Midbrain (tissue), 1 donor: ENCODE measurements around the gene TPBGL.
"Not testable (repeated sequence)": the region's sequence is repeated elsewhere in the genome, so short reads cannot be mapped to it uniquely, and the experiment has no call there.

Source experiments
- DNase-seq: peaks from one replicate; lab custom pipeline; 2025; lab: John Stamatoyannopoulos, UW

Gene TPBGL

DNA sequence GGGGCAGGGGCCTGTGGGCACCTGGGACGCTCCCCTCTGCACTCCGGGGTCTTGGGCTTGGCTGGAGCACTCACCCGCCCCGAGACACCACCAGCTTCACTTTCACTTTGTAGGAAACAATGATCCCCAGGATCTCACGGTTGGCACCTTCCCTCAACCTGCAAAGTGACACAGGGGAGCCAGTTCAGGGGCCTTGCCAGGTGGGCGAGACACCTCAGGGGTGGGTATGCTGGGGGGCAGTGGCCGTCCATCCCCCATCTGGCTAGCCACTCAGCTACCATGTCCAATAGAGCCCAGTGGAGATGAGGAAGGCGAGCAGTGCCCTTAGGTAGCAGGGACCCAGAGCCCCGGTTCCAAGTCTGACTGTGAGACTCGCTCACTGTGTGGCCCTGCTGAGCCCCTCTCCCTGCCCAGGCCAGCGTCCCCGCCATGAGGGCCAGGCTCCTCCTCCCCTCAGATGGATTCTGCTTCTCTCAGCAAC, 32.3 kb downstream of the TPBGL start:
- no peak for DNase-seq

DNA sequence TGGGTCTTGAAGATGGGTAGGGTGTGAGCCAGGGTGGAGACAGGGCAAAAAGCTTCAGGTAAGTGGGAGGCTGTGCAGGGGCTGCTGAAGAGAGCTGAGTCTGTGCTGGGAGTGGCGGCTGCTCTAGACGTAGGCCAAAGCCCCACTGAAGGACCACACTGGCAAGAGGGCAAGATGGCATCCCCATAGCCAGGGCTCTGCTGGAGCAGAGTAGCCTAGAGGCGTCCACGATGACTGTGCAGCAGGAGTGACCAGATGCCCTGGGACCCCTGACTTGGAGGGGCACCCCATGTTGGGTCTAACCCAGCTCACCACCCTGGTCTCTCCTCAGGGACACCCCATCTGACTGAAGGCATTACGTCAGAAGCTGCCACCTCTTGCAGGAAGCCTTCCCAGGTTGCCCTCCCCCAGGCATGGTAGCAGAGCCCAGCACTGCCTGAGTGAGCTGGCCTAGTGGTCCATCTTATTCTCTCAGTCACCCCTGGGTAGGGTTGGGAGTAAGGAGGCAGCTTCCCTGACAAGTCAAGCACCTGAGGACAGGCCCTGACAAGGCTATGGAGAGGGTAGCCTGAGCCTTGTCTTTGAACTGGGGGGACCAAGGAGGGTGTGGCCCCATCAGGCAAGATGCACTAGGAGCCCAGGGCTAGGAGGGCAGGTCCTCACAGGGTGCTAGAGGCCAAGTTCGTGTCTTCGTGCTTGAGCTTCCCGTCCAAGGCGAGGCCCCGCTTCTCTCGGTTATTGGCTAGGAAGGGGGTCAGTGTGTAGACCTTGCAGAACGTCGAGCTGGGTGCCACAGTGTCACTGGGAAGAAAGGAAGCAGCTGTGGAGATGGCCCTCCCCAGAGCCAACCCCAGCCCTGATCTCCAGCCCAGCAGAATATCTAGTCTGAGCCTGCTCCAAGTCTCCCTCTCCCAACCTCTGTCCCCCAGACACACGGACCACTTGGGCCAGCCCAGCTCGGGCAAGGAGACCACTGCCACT, 33.1 kb downstream of the TPBGL start:
- no peak for DNase-seq

DNA sequence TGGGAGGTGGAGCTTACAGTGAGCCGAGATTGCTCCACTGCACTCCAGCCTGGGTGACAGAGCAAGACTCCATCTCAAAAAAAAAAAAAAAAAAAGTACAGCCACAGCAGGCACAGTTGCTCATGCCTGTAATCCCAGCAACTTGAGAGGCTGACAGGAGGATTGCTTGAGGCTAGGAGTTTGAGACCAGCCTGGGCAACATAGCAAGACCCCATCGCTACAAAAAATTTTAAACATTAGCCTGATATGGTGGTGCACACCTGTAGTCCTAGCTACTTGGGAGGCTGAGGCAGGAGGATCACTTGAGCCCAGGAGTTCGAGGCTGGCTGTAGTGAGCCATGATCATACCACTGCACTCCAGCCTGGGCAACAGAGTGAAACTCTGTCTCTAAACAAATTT, 34.1 kb downstream of the TPBGL start:
- not testable (repeated sequence) for DNase-seq

DNA sequence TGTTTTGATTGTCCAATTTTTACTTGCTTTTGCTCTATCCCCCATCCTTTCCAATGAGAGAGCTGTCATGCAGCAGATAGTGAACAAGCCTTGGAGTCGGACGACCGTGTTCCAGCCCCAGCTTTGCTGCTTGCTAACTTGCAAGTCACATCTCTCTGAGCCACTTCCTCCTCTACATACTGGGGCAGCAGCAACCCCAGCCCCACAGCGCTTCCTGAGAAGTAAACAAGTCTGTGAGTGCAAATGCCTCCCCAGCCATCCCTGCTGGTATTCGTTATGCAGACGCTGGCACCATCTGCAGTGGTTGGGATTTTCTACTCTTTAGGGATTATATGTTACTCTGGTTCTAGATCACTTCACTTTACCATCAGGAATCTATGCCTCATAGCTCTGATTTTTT, 35.0 kb downstream of the TPBGL start:
- peak; percentile 39 for DNase-seq

DNA sequence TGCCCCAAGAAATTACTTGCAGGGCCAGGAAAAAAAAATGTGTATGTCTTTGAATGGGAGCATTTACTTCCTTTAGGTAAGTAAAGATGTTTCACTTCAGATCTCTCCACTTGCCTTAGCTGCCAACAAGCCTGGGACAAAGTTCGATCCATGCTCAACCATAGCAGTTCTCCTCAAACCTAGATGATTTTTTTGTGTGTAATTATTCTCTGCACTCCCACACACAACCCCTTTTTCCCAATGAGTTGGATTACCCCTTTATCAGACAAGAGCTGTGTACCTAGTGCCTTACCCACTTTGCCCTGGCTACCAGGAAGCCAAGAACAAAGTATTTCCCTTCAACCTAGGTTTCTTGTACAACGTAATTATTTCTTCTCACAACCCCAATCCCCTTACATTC, 35.6 kb downstream of the TPBGL start:
- no peak for DNase-seq

DNA sequence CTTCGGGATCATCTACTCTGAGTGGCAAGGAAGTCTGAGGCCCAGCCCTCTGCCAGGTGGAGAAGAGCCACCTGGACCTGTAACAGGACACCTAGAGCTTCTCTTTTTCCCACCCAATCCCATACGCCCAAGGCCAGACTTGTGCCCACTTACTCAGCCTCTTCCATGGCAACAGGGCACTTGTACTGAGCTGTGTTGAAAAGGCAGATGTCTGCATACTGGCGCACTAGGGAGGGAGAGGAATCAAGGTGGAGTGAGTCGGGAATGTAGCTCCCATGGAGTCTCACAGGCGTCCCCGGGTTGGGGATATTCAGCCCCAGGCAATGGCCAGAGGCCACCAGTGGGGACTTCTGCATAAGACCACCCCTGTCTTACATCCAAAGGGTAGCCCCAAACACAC, 36.1 kb downstream of the TPBGL start:
- no peak for DNase-seq

DNA sequence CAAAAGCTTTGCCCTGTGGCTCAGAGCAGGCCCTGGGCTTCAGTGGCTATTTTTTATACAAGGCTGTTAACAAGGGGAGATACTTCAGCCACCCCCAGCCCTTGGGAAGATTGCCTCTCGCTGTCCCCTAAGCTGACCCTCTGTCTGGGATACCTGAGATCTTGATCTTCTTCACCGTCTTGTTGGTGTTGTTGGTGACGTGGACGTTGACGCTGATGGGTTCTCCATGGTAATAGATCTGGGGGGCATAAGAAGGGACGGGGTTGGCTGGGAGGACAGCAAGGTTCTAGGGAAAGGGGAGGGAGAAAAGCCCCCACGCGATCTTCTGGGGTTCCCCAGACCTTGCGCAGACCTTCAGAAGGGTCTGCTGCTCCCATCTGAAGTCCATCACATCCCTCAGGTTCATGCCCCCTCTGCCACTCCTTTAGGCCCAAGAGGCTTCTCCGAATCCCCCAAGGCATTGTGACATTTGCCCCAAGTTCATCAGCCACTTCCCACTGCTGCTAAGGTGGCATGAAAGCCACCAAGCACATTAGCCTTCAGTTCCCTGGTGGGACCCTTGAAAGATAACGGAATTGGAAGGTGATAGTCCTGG, 36.7 kb downstream of the TPBGL start:
- no peak for DNase-seq

DNA sequence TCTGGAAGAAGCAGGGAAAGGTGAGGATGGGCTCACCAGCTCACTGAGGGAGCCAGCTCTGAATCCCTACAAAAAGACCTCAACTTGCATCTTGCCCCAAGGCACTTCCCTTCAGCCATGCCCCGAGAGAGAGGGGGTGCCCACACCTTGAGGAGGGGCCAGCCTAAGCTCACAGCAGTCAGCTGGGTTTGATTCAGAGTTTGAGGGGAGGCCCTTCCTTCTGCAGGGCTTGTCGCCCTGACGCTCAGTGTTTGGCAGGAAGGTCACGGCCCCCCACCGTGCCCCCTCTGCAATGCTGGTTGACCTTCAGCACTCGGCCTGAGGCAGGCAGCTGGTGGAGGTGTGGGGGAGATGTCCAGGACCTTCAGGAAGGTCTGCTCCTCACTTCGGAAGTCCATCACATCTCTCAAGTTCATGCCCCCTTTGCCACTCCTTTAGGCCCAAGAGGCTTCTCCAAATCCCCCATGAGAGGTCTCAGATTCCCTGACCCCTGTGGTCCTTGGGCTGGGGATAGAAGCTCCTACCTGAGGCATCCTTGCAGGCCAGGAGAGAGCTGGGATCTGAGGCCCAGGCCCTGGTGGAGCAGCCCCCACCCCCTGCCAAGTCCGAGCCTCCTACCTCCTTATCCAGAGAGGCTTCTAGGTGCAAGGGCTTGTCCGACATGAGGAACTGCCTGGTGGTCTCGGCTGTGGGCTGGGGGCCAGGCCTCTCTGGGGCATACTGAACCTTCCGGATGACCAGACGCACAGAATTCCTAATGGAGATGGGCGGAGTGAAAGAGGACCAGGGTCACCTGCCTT, 37.6 kb downstream of the TPBGL start:
- no peak for DNase-seq

DNA sequence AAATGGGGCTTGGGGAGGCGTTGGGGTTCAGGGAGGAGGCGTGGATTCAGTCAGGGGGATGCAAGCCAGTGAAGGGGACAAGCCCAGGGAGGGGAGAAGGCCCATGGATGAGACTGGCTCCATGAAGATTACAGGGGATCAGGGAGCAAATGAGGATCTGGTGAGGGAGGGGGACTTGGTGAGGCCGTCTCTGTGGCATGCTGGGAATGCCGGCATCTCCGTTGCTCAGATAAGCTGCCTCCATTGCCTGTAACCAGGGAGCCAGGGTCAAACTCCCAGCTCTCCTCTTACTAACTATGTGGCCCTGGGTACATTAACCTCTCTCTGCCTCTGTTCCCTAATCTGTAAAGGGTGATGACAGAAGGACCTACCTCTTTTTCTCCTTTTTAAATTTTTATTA, 38.7 kb downstream of the TPBGL start:
- no peak for DNase-seq

DNA sequence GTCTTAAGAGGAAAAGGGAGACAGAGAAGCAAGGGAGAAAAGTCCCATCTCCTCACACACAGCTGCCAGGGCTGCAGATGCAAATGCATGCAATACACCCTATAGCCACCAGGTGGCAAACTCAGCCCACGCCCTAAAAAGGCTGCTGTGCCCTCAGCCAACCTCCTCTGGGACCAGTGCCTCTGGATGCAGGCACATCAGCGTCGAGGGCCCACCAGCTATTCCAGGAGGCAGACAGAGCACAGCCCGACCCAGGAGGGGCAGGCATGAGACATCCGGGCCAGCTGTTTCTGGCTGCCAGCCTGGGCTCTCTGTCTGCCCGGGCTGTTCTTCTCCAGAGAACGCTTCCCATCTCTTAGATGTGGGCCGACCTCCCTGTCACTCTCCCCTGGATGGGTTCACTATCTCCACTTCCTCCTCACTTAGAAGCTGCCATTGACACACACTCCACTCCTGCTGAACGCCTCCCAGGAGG, 39.7 kb downstream of the TPBGL start:
- peak; percentile 85 for DNase-seq

DNA sequence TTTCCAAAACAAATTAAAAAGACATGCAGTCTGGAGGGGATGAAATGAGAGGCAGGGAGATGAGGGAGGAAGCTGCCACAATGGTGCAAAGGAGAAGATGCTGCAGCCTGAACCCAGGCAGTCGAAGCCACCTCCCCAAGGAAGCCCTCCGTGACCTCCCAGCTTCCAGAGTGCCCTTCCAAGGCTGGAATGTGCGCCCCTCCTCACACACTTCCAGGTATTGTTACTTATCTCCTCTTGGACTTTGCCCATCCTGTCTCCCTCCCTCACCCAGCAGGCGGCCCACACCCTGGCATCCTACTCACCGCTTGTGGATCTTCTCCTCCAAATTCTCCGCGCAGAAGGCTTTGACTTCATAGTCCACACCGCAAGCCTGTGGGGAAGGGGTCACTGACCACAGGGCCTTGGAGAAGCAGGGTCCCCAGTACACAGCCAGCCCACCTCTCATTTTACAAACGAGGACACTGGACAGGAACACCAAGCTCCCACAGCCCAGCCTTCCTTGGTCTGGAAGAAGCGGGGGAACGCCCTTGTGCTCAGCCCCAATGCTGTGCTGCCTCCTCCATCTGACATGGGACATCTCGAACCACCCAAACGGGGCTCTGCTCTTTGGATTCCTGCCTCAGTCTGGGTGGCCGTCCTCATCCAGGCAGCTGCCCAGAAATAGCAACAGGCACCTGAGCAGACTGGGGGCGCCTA, 40.3 kb downstream of the TPBGL start:
- no peak for DNase-seq

DNA sequence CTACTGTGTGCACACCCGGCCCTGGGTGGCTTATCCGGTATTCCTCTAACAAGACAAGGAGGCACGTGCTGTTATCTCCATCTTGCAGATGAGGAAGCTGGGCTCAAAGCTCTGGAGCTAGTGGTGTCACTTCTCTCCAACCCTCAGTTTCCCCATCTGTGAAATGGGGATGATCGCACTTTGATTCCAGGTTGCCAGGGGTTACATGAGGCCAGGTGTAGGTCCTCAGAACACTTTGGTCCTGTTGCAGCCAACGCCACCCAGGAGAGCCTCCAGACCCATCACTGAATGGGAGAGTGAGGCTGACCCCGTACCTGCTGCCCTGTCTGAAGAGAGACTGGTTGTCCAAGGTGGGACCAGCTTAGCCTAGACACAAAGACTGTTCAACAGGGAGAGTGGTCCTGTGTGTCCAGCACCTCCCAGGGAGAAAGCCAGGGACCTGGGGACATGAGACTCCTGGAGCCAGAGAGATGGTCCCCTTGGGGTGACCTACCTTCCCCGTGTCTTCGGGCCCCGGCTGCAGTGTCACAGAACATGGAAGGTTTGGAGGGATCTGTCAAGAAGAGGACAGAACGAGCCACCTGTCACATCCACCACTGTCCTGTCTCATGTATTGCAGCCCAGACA, 41.0 kb downstream of the TPBGL start:
- no peak for DNase-seq

DNA sequence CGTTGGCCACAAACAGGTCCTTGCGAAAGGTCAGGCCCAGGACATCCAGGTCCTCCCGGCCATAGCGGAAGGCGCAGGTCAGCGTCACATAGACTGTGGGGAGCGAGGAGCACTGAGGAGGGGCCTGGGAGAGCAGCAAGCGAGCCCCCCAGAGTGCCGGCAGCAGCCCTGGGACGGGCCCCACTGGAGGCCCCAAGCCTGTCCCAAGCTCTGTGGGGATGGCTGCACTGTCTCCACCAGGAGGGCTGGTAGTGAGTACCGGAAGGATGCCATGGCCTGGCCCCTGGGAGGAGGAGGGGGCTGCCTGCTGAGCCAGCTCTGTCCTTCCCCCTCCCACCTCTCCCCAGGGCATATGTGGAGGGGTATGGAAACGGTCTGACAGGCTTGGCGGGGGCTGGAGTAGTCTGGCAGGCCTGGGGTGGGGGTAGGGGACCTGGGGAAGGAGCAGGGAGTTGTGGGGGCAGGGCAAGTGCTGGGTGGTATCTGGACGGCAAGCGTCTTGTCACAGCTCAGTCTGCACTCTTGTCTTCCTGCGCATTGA, 42.9 kb downstream of the TPBGL start:
- DNase-seq = no peak

DNA sequence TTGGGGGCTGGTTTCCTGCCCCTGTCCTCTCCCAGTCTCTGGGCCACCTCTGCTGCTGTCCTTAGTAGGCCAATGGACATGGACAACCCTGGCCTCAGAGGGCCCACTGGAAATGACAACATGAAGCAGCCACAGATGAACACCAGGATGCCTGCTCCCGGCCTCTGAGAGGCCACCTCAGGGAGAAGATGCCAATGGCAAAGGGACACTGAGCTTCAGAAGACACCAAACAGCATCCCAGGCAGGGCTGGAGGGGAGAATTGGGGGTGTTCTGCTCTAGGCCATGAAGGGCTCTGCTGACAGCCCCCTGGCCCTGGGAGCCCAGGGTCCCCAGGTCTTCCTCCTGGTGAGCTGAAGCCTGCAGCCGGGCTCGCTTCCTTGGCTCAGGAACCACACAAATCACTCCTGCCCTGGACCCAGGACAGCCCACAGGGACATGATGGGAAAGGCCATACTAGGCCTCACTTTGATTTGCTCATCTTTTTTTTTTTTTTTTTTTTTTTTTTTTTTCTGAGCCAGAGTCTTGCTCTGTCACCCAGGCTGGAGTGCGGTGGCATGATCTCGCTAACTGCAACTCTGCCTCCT, 45.3 kb downstream of the TPBGL start:
- no peak for DNase-seq

DNA sequence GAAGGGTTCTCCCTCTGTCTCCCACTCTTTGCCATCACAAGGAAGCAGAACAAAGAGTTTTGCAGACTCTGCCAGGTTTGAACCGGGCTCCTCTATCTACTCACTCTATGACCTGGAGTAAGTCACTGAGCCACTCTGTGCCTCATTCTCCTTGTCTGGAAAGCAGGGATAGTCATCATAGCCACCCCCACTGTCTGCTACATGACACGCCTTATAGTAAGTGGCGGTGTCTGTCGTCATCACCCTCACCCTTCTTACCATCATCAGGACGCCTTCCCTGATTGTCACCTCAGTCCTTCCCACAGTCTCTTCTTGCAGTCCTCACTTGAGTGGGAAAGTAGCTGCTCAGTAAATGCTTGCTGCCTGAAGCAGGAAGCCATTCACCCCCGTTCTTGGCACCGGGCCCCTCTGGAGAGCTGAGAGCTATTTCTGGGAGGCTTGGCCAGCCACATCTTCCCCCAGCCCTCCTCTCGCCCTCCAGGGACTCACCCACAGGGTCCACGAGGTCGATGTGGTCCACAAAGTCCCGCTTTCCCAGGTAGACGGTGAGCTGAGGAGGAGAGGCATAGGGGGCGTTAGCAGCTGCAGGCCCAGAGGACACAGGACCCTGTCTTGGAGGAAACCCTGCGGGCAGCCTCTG, 46.4 kb downstream of the TPBGL start:
- no peak for DNase-seq

DNA sequence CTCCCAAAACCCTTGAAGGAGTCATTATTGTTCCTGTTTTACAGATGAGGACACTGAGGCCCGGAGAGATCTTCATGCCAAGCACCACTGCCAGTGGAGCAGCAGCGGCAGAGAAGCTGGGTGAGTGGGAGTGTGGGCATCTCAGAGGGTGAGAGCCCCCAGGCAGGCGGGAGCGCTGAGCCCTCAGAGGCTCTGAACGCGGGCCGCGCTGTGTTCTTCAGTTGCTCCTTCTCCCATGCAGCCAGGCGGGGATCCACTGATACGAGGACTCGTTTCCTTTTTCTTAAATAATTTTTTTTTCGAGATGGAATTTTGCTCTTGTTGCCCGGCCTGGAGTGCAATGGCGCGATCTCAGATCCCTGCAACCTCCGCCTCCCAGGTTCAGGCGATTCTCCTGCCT, 47.0 kb downstream of the TPBGL start:
- no peak for DNase-seq

DNA sequence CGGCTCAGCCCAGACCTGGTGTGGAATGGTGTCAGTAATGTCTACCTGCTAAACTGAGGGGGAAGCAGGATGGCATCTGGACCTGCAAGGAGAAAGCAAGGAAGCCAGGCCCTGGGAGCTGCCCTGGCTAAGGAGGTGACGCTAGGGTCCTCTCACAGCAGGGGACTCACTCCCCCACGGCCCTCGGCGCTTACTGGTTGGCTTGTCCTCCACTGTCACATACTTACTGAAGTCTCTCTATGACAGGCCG, 48.9 kb downstream of the TPBGL start:
- DNase-seq = no peak

DNA sequence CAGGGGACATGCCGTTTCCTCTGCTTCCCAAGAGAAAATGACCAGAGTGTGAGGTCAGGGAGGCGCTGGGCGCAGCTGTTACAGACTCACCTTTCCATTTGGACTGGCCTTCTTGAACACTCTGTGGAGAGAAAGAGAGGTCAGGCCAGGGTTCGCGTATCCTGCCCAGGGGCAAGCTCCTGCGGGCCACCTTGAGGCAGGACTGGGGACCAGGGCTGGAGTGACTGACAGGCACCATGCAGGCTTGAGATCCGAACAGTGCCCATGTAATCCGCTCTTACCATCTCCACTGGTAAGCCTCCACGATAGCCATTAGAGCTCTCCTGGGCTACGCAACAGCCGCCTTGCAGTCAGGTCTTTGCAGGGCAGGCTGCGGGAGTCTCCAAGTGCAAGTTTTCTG, 49.3 kb downstream of the TPBGL start:
- DNase-seq = no peak

DNA sequence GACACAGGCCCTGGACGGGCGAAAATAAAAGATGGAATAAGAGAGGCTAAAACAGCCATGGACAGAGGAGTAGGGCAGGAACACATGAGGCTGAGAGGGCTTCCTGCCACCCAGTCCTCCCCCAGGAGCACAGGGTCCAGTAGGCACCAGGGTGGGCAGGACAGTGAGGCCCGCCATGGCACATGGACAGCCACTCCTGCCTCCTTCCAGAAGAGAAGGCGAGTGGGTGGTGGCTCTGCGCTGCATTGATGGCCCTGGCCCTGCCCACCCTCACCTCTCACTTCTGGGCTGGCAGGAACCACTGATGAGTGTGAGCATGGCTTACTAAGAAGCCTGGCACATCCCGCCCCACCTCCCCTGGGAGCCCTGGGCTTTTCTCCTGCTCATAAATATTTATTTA, 51.2 kb downstream of the TPBGL start:
- no peak for DNase-seq

DNA sequence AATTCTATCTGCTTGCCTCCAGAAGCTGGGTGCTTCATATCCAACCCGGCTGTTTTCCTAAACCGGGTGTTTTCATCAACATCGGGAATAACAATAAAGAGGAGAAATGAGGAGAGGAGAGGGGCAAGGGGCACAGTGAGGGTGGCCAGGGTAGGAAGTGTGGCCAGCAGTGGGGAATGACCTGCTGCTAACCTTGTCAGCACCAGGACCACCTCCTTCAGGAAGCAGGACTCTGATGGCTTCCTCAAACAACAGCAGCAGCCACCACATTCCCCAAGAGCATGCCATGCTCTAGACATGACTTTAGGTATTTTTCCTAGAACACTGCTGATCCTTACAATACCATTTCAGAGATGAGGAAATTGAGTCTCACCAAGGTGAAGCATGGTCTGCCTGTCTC, 52.4 kb downstream of the TPBGL start:
- no peak for DNase-seq
